K562 (cell line): ENCODE results near the gene TPO. TPM values are rescaled to one million over a fixed set of nuclear protein-coding genes. Genes with fewer than 3 reads are reported as not detected.

ENCODE experiments used
- ATAC-seq: fragments of 200-7000 bp; cut with Tn5 transposase; 3 replicates; pipeline ENCODE4 v1.9.1; 2020; ENCODE audit warnings: moderate library complexity
- BruUV-seq: library from RNA; stranded (reverse); fragments of 400-500 nt; replicated peaks from 2 replicates; lab custom pipeline; 2021; lab: Mats Ljungman, UMichigan
- CTCF ChIA-PET: fragments of 300-600 bp; formaldehyde crosslinking; extraction: SDS; loops from one replicate; lab custom pipeline; 2021; ENCODE audit warnings: low intra/inter-chr PET ratio; lab: Yijun Ruan, JAX
- POLR2A ChIA-PET: fragments of 300-600, 350-650 bp; sonication (Branson Sonifier 250); formaldehyde crosslinking; extraction: SDS; loops from one replicate; lab custom pipeline; 2021; ENCODE audit warnings: antibody characterized with exemption, inconsistent platforms; lab: Yijun Ruan, JAX
- DNase-seq, 4 experiments: peaks; one replicate each; pipeline versions ENCODE4 v3.0.0 to v3.0.0-alpha.2; 2011 to 2018; ENCODE audit warnings: low spot score in 3 of 4, mixed read lengths in 3 of 4; ENCODE audit errors: extremely low read depth in 1 of 4
- FAIRE-seq: peaks from 2 replicates; lab custom pipeline; 2011; peaks lifted over from hg19 to GRCh38; lab: Jason Lieb, UNC
- H2AFZ ChIP-seq: 2 replicates; pipeline ENCODE4 v1.6.0; 2011; ENCODE audit warnings: low read depth, low read length, control low read depth, inconsistent platforms
- H3K27ac ChIP-seq: fragments of 200-600 bp; 3 replicates; pipeline ENCODE4 v1.8.0; 2011; ENCODE audit warnings: low read depth, mild to moderate bottlenecking, control low read depth, inconsistent platforms, low read length, moderate library complexity, mixed read lengths; ENCODE audit errors: extremely low read depth
- H3K27me3 ChIP-seq, 2 experiments: fragments of 300-600 bp in 1 of 2; 2 replicates in 1 of 2; 3 replicates in 1 of 2; pipeline versions ENCODE4 v1.6.0 to v1.8.0; 2011; ENCODE audit warnings: inconsistent platforms in 2 of 2, low read length in 2 of 2, mild to moderate bottlenecking in 1 of 2, mixed read lengths in 1 of 2, moderate library complexity in 1 of 2; ENCODE audit not compliant: control insufficient read depth in 2 of 2, insufficient read depth in 2 of 2
- H3K36me3 ChIP-seq: fragments of 300-600 bp; 3 replicates; pipeline ENCODE4 v1.8.0; 2011; ENCODE audit warnings: mild to moderate bottlenecking, low read length, inconsistent platforms; ENCODE audit not compliant: control insufficient read depth, insufficient read depth
- H3K4me1 ChIP-seq, 2 experiments: fragments of 200-600 bp in 1 of 2; replicated peaks in 1 of 2; 2 replicates in 1 of 2; 3 replicates in 1 of 2; pipeline versions ENCODE4 v1.5.1 to v1.8.0; 2011; ENCODE audit warnings: inconsistent platforms in 2 of 2, low read length in 2 of 2, mild to moderate bottlenecking in 1 of 2, mixed read lengths in 1 of 2, moderate library complexity in 1 of 2; ENCODE audit not compliant: control insufficient read depth in 2 of 2, insufficient read depth in 2 of 2
- H3K4me2 ChIP-seq: 2 replicates; pipeline ENCODE4 v1.6.1; 2011; ENCODE audit warnings: low read length, control low read depth, inconsistent platforms, mixed read lengths; ENCODE audit not compliant: insufficient read depth
- H3K4me3 ChIP-seq: fragments of 200-600 bp; sonication (generic), shearing (Covaris generic); 2 replicates; pipeline ENCODE4 v1.5.1; 2016; ENCODE audit warnings: control low read depth, inconsistent platforms
- H3K79me2 ChIP-seq: fragments of 200-600 bp; 3 replicates; pipeline ENCODE4 v1.8.0; 2011; ENCODE audit warnings: low read length, inconsistent platforms; ENCODE audit not compliant: control insufficient read depth, insufficient read depth
- H3K9ac ChIP-seq, 2 experiments: 2 replicates each; pipeline versions ENCODE4 v1.6.0 to v1.6.1; 2011; ENCODE audit warnings: low read depth in 2 of 2, low read length in 2 of 2, control low read depth in 1 of 2, inconsistent platforms in 1 of 2, mild to moderate bottlenecking in 1 of 2, mixed read lengths in 1 of 2; ENCODE audit not compliant: insufficient read depth in 1 of 2
- H3K9me1 ChIP-seq: one replicate; pipeline ENCODE4 v1.6.0; 2011; ENCODE audit warnings: inconsistent platforms, mild to moderate bottlenecking, low read length, moderate library complexity; ENCODE audit not compliant: control insufficient read depth, insufficient read depth
- H3K9me3 ChIP-seq: replicated peaks from 2 replicates; pipeline ENCODE4 v1.5.1; 2011; ENCODE audit warnings: low read depth, low read length, inconsistent platforms; ENCODE audit not compliant: control insufficient read depth, insufficient read depth
- H4K20me1 ChIP-seq: replicated peaks from 2 replicates; pipeline ENCODE4 v1.6.1; 2011; ENCODE audit warnings: low read length, inconsistent platforms, mixed read lengths; ENCODE audit not compliant: control insufficient read depth, insufficient read depth
- ELF4 ChIP-seq: fragments of 450-650 bp; formaldehyde crosslinking; IDR thresholded peaks from 2 replicates; pipeline ENCODE4 v1.4.0; 2022; ENCODE audit warnings: missing genetic modification characterization
- EZH2 ChIP-seq: IDR thresholded peaks from 2 replicates; pipeline ENCODE4 v1.6.1; 2012; ENCODE audit warnings: low read depth, mild to moderate bottlenecking, inconsistent platforms, low read length, borderline replicate concordance
- ILK ChIP-seq: fragments of 450-650 bp; IDR thresholded peaks from 2 replicates; pipeline ENCODE4 v1.6.1; 2016; ENCODE audit warnings: missing genetic modification characterization, low read depth, mild to moderate bottlenecking, missing compliant biosample characterization, moderate library complexity, borderline replicate concordance
- IRF1 ChIP-seq: sonication (generic); formaldehyde crosslinking; IDR thresholded peaks from 2 replicates; pipeline ENCODE4 v1.8.0; 2022; ENCODE audit warnings: missing genetic modification reagents, mild to moderate bottlenecking, borderline replicate concordance
- KDM2B ChIP-seq: fragments of 250-450 bp; sonication (Bioruptor Pico); IDR thresholded peaks from 2 replicates; pipeline ENCODE4 v1.8.0; 2021; ENCODE audit warnings: mild to moderate bottlenecking, moderate library complexity
- NEUROD1 ChIP-seq: fragments of 150-350 bp; IDR thresholded peaks from 2 replicates; pipeline ENCODE4 v1.6.1; 2014; ENCODE audit warnings: borderline replicate concordance, low read length, low read depth; ENCODE audit not compliant: partially characterized antibody
- NR2C2 ChIP-seq, 2 experiments: fragments of 200-800 bp in 1 of 2; sonication (Bioruptor generic) in 1 of 2; sonication (generic) in 1 of 2; formaldehyde crosslinking in 1 of 2; IDR thresholded peaks; 2 replicates each; pipeline versions ENCODE4 v1.6.1 to v1.8.0; 2016 to 2022; ENCODE audit warnings: mild to moderate bottlenecking in 1 of 2, missing compliant biosample characterization in 1 of 2, missing genetic modification characterization in 1 of 2, missing genetic modification reagents in 1 of 2
- SETDB1 ChIP-seq: IDR thresholded peaks from one replicate; pipeline ENCODE4 v1.6.1; 2012; ENCODE audit warnings: low read length, control low read depth, inconsistent platforms
- XRCC4 ChIP-seq: IDR thresholded peaks from one replicate; pipeline ENCODE4 v1.6.1; 2011; ENCODE audit not compliant: insufficient read depth, insufficient read length; ENCODE audit errors: extremely low read depth
- ZBTB9 ChIP-seq: fragments of 450-650 bp; formaldehyde crosslinking; IDR thresholded peaks from 2 replicates; pipeline ENCODE4 v1.4.0; 2020; ENCODE audit warnings: mild to moderate bottlenecking, moderate library complexity
- ZNF263 ChIP-seq: sonication (generic); formaldehyde crosslinking; IDR thresholded peaks from 2 replicates; pipeline ENCODE4 v1.8.0; 2022; ENCODE audit warnings: mild to moderate bottlenecking, missing genetic modification reagents, borderline replicate concordance
- ZNF354B ChIP-seq: fragments of 250-450 bp; sonication (Bioruptor Pico); IDR thresholded peaks from 2 replicates; pipeline ENCODE4 v1.4.0; 2020
- WGBS: fragments of 100-300 bp; shearing (Covaris generic); methylation state at CpG from one replicate; pipeline ENCODE4 v1.1.6; 2016; ENCODE audit warnings: low coverage, mixed read lengths; ENCODE audit not compliant: insufficient coverage; ENCODE audit errors: missing lambda C conversion rate; 5-methylcytosine and 5-hydroxymethylcytosine counted together
- in situ Hi-C: fragments of 300-500 bp; cut with MboI; formaldehyde crosslinking; loops from 4 replicates; pipeline ENCODE4 v1.15.0; 2018; ENCODE audit warnings: inconsistent platforms, mixed read lengths
- intact Hi-C: fragments of 100-400 bp; cut with micrococcal nuclease; formaldehyde crosslinking; loops from 2 replicates; pipeline ENCODE4 v1.14.2; 2022
- polyA plus RNA-seq, 8 experiments: library from polyadenylated mRNA; depleted of rRNA in 4 of 8; stranded (reverse) in 5 of 8; unstranded in 3 of 8; fragments of >200 nt; fragmentation: Nextera tagmentation in 2 of 8; fragmentation: Illumina TruSeq in 1 of 8; extraction: Ambion mirVana in 2 of 8; extraction: Trizol in 1 of 8; gene quantifications; 2 replicates each; pipeline versions ENCODE4 v1.2.1 to v1.2.3, GENCODE V29; 2011 to 2014; ENCODE audit warnings: inconsistent platforms in 1 of 8, missing spikeins in 1 of 8
- total RNA-seq, 7 experiments: library from RNA; depleted of rRNA in 6 of 7; stranded (reverse); fragments of >200 nt in 6 of 7; fragmentation: Illumina TruSeq in 2 of 7; extraction: Trizol in 2 of 7; gene quantifications; 2 replicates each; pipeline versions ENCODE4 v1.2.1 to v1.2.3, GENCODE V29; 2011 to 2021; ENCODE audit warnings: low replicate concordance in 1 of 7

Gene TPO
- total and polyA plus RNA-seq, 9 of the 15 experiments (the other 6 are each of a cell fraction or from before 2014, with no cell fraction given) = not detected

GRCh38 chr2:1477196-1478040 lies 64.2 kb downstream of the TPO start (continued):
- no peak for TF ChIP-seq NR2C2 (CRISPR knock-in tag; IDR thresholded peaks at IDR 0.05)
- no peak for TF ChIP-seq NR2C2 (tag; IDR thresholded peaks at IDR 0.05)

GRCh38 chr2:1478311-1479305 lies 65.3 kb downstream of the TPO start:
- peaks cover 0 to 37% of the 10 kb centered on the region in 2 experiments; a peak in 2 of 5 replicates for H3K27me3 ChIP-seq
- H3K9me3 ChIP-seq = no peaks in the 10 kb centered on the region
- TF ChIP-seq NEUROD1 (no peak), IRF1 (no peak), KDM2B (CRISPR knock-in tag) (no peak), XRCC4 (no peak), EZH2 (no peak), SETDB1 (no peak), ELF4 (CRISPR knock-in tag) (no peak), ZNF354B (CRISPR knock-in tag) (no peak), ILK (tag) (no peak), ZBTB9 (no peak), ZNF263 (CRISPR knock-in tag) (no peak)
- no TSS peak for BruUV-seq
- no peak overlapping the region for H3K27ac ChIP-seq
- H2AFZ ChIP-seq = no peak overlapping the region
- ChIA-PET CTCF (interaction anchor here (0.6 kb wide), 1 partner anchor 946 kb away, joined by 3 read pairs; no protein-coding TSS in a partner anchor), POLR2A (no interaction called here)
- in situ Hi-C loops (no loop called here), intact Hi-C loops (no loop called here)
- no peaks in the 10 kb centered on the region for H3K4me1 ChIP-seq
- H3K9me1 ChIP-seq = no peaks in the 10 kb centered on the region
- no peaks in the 10 kb centered on the region for H3K36me3 ChIP-seq
- no peak overlapping the region for H3K4me3 ChIP-seq
- H4K20me1 ChIP-seq = no peaks in the 10 kb centered on the region
- no peak overlapping the region for H3K9ac ChIP-seq
- DNase-seq (no peak), FAIRE-seq (no peak), ATAC-seq (no peak)
- no peak overlapping the region for H3K4me2 ChIP-seq
- WGBS = under 1% methylated on average over 38 of the region's 48 CpGs
- no peaks in the 10 kb centered on the region for H3K79me2 ChIP-seq
